ENCODE measurements around the gene MXRA5.
"Not testable (repeated sequence)": the region's sequence is repeated elsewhere in the genome, so short reads cannot be mapped to it uniquely, and the experiment has no call there.

Gene MXRA5

GRCh38 chrX:3326681-3327080, 19.8 kb downstream of the MXRA5 start:
- no peak for DNase-seq (ENCODE audit: low read depth in 1 of 2, low spot score in 1 of 2)

- no peak for DNase-seq (ENCODE audit: low read depth in 1 of 2, low spot score in 1 of 2)
Observed at GRCh38 chrX:3320471-3321046, 25.9 kb downstream of the MXRA5 start.

DNA sequence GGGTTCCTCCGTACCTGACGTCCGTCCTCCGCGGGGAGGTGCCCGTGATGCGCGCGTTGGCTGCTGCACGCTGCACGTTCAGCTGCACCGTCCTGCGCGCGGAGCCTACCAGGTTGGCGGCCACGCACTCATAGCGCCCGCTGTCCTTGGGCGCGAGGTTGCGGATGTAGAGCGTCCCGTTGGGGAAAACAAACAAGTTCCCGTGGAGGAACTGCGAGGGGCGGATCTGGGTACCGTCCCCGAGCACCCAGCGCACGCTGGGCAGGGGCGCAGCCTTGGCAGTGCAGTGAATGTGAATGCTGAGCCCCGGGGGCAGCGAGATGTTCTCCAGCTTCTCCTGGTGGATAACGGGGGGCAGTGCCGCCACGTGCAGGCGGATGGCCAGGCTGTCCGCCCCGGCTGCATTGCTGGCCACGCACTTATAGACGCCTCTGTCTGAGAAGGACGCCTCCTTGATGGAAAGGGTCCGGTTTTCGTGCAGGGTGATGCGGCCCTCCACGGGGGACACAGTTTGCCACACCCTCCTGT, 29.2 kb downstream of the MXRA5 start:
- DNase-seq (ENCODE audit: low read depth in 1 of 2, low spot score in 1 of 2) = no peak

- DNase-seq (ENCODE audit: low read depth in 1 of 2, low spot score in 1 of 2) = no peak
Observed at GRCh38 chrX:3312109-3312508, 34.3 kb downstream of the MXRA5 start.

DNA sequence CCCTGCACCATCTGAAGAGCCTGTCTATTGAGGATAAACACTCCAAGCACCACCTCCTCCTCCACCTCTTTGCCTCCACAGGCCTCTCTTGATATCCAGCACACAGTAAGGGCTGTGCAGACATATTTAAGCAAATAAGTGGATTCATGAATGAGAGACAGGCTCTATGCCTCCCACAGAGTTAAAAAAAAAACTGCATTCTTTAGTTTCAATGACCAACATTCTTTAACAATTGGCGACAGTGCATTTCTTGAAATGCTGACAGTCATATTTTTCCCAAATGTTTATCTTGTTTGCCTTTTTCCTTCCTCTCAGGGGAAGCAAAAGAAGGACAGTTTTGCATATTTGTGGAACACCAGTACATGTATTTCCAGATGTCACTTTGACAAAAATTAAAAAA, 38.6 kb downstream of the MXRA5 start:
- DNase-seq (ENCODE audit: low read depth in 1 of 2, low spot score in 1 of 2) = no peak

DNA sequence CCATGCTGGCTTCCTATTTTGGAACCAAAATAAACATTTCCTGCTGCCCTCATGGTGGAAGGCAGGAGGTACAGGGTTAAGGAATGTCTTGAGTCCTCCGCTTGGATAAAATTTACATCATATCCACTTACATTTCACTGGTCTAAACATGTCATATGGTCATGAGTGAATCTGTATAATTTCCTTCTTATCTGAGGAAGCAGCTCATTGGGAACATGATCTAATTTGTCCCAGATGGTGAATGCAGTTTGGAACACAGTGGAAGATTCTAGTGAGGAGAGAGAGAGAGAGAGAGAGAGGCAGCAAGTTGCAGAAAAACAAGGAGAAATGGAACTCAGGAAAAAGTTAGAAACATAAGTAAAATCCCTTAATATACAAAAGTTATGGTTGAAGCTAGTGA, 46.8 kb downstream of the MXRA5 start:
- DNase-seq (ENCODE audit: low read depth in 1 of 2, low spot score in 1 of 2) = no peak

- no peak for DNase-seq (ENCODE audit: low read depth in 1 of 2, low spot score in 1 of 2)
Observed at GRCh38 chrX:3295731-3296130, 50.7 kb downstream of the MXRA5 start.

GRCh38 chrX:3293251-3293650, 53.2 kb downstream of the MXRA5 start:
- DNase-seq (ENCODE audit: low read depth in 1 of 2, low spot score in 1 of 2) = no peak

DNA sequence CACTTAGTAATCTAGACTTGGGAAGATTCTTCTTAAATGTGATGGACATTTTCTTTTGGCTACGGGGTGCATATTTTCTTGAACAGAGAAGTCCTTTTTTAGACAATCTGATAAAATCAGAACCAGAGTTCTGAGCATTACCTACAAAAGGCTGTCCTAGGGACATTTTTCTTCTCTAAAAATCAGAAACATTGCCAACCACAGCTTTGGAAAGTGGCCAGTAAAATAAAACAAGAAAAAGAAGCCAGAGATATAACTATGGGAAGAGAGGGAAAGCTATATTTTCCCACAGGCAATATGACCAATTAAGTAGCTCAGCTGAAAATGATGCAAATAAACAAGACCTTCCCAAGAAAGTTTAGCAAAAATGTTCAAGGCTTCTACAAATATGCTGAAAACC, 55.9 kb downstream of the MXRA5 start:
- no peak for DNase-seq (ENCODE audit: low read depth in 1 of 2, low spot score in 1 of 2)

- no peak for DNase-seq (ENCODE audit: low read depth in 1 of 2, low spot score in 1 of 2)
Observed at GRCh38 chrX:3286196-3286945, 60.1 kb downstream of the MXRA5 start.

DNA sequence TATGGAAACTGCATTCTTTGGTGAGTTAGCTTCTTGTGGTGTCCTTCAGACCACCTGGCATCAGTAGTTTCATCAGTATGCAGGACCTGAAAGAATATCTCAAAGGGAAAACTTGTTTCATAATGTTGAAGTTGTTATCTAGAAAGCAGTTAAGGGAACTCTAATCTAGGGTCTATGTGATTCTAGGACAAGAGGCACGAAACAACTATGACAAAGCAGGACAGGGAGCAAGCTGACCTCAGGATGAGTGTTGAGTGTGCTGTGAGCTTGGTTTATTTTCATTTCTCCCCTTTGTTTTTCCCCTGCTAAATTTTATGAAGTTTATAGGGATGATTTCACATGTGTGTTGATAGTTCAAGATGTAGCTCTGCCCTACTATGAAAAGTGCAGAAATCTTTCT, 65.7 kb downstream of the MXRA5 start:
- no peak for DNase-seq (ENCODE audit: low read depth in 1 of 2, low spot score in 1 of 2)

DNA sequence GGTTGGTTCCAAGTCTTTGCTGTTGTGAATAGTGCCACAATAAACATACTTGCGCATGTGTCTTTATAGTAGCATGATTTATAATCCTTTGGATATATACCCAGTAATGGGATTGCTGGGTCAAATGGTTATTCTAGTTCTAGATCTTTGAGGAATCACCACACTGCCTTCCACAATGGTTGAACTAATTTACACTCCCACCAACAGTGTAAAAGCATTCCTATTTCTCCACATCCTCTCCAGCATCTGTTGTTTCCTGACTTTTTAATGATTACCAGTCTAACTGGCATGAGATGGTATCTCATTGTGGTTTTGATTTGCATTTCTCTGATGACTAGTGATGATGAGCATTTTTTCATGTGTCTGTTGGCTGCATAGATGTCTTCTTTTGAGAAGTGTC, 72.8 kb downstream of the MXRA5 start:
- not testable (repeated sequence) for DNase-seq (ENCODE audit: low read depth in 1 of 2, low spot score in 1 of 2)

- DNase-seq (ENCODE audit: low read depth in 1 of 2, low spot score in 1 of 2) = no peak
Observed at GRCh38 chrX:3271834-3272186, 74.6 kb downstream of the MXRA5 start.

GRCh38 chrX:3271183-3271833, 75.1 kb downstream of the MXRA5 start:
- no peak for DNase-seq (ENCODE audit: low read depth in 1 of 2, low spot score in 1 of 2)

- DNase-seq (ENCODE audit: low read depth in 1 of 2, low spot score in 1 of 2) = no peak
Observed at GRCh38 chrX:3268829-3269228, 77.6 kb downstream of the MXRA5 start.

- DNase-seq (ENCODE audit: low read depth in 1 of 2, low spot score in 1 of 2) = no peak
Observed at GRCh38 chrX:3263681-3264126, 82.7 kb downstream of the MXRA5 start.

GRCh38 chrX:3262901-3263300, 83.6 kb downstream of the MXRA5 start:
- no peak for DNase-seq (ENCODE audit: low read depth in 1 of 2, low spot score in 1 of 2)
